NCI-H524 (cell line): Measurements from ENCODE around the gene UPK3A.
"Not testable (repeated sequence)": the region's sequence is repeated elsewhere in the genome, so short reads cannot be mapped to it uniquely, and the experiment has no call there.

Experiments used
- DNase-seq, 2 experiments: peaks; one replicate each; lab custom pipeline; 2025; lab: John Stamatoyannopoulos, UW

Gene UPK3A

DNA sequence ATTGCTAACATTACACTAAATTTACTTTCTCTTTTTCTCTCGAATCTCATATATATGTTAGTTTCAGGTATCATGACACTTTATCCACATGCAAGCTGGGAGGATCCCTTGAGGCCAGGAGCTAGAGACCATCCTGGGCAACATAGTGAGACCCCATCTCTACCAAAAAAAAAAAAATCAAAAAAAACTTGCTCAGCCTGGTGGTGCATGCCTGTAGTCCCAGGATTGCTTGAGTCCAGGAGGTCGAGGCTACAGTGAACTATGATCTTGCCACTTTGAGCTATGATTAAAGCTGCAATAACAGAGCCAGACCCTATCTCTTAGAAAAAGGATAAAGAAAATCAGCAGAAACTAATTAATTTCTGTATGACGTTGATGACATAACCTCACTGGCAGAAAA lies 3.7 kb upstream of the UPK3A start:
- no peak for DNase-seq

DNA sequence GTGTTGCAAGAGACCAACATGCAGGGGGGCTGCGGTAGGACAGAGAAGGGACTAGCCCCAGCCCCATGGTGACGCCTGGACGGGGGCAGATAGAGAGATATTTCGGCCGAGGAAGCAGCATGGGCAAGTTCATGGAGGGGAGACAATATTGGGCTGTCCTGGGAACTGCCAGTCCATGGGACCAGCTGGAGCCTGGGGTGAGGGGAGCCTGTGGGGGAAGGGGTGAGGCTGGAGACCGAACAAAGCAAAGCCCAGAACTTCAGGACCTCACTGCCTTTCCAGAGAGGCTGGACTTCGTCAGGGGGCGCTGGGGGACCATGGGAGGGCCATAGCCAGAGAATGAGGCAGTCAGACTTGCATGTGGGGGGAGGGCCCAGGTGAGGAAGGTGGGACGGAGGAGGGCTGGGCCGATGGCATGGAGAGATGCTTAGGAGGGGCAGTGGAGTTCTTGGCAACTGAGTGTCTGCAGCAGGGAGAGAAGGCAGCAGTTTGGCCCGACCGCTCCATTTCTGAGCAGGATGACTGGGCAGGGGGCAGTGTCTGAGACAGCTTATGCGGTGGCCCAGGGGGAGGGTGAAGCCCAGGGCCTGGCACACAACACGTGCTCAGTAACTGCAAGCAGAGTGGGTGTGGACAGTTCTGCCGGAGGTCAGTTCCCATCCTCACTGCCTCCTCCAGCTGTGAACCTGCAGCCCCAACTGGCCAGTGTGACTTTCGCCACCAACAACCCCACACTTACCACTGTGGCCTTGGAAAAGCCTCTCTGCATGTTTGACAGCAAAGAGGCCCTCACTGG lies 712 bp downstream of the UPK3A start:
- peak; percentile 8 to 48 for DNase-seq

DNA sequence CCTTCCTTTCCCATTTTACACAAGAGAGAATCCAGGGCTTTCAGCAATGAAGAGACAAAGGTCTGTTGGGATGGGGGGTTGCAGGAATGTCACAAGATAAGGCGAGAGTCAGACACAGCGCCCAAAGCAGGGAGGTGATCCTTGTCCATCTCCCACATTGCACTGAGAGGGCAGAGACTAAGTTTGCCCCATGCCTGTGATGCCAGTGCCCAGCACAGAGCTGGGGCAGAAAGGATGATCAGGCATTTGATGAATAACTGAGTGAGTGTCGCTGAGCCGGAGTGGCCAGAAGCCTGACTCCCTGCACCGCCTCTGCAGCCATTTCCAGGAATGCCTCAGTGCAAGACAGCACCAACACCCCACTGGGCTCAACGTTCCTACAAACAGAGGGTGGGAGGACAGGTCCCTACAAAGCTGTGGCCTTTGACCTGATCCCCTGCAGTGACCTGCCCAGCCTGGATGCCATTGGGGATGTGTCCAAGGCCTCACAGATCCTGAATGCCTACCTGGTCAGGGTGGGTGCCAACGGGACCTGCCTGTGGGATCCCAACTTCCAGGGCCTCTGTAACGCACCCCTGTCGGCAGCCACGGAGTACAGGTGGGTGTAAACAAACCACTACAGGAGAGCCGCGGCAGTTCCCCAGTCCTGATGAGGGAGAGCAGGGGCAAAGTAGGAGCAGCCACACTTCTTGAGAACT lies 2.3 kb downstream of the UPK3A start:
- DNase-seq: no peak

DNA sequence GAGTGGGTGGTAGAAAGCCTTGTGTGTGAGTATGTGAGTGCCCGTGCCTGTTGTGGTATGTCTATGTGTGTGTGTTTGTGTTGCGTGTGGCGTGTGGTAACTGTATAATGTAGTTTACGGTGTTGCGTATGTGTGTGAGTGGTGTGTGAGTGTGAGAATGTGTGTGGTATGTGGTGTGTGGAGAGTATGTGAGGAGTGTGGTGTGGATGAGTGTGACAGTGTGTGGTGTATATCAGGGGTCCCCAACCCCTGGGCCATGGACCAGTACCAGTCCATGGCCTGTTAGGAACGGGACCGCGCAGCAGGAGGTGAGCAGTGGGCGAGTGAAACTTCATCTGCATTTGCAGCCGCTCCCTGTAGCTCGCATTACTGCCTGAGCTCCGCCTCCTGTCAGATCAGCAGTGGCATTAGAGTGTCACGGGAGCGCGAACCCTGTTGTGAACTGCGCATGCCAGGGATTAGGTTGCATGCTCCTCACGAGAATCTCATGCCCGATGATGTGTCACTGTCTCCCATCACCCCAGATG lies 5.7 kb downstream of the UPK3A start:
- DNase-seq: peak; percentile 84 to 91

DNA sequence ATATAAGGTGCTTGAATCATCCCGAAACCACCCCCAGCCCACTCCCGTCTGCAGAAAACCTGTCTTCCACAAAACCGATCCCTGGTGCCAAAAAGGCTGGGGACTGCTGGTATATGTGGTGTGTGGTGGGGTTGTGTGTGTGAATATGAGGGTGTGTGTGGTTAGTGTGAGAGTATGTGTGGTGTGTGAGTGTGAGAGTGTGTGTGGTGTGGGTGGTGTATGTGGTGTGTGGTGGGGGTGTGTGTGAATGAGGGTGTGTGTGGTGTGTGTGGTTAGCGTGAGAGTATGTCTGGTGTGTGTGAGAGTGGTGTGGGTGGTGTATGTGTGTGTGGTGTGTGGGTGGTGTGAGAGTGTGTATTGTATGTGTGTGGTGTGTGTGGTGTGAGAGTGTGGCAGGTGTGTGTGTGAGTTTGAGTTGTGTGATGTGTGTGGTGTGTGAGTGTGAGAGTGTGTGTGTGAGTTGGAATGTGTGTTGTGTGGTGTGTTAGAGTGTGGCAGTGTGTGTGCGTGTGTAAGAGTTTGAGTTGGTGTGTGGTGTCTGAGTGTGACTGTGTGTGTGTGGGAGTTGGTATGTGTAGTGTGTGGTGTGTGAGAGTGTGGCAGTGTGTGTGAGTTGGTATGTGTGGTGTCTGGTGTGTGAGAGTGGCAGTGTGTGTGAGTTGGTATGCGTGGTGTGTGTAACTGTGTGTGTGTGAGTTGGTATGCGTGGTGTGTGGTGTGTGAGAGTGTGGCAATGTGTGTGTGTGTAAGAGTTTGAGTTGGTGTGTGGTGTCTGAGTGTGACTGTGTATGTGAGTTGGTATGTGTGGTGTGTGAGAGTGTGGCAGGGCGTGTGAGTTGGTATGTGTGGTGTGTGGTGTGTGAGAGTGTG lies 6.5 kb downstream of the UPK3A start:
- no peak for DNase-seq

DNA sequence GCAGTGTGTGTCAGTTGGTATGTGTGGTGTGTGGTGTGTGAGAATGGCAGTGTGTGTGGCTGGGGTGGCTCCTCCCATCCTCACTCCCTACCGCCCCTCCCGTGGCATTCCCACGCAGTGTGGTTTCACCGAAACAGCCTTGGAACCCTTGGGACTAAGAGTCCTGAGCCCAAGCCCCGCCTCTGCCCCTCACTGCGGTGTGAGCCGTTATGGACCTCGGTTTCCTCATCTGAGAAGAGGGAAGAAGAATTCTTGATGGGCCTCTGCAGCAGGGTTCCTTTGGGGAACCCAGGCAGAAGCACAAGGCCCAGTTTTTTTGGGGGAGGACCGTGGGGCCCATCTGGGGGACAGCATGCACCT lies 7.2 kb downstream of the UPK3A start:
- no peak for DNase-seq

DNA sequence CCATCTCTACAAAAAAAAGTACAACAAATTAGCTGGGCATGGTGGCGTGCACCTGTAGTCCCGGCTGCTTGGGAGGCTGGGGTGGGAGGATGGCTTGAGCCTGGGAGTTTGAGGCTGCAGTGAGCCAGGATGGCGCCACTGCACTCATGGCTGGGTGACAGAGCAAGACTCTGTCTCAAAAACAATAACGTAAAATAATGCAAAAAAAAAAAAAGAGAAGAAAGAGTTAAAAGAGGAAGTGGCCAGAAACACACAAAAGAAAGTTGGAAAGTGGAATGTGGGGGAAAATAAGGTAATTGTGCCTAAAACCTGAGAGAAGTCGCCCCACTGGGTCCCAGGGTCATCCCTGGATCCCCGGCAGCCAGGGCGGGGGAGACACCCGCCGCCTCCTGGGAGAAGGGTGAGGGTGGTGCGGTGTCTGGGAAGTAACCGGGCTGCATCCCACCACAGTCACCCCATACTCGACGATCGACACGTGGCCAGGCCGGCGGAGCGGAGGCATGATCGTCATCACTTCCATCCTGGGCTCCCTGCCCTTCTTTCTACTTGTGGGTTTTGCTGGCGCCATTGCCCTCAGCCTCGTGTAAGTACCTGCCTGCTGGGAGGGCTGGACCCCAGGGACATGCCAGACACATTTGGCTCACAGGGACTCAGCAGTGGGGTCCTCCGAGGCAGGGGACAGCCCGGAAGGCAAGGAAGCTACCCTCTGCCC lies 8.1 kb downstream of the UPK3A start:
- no peak for DNase-seq

DNA sequence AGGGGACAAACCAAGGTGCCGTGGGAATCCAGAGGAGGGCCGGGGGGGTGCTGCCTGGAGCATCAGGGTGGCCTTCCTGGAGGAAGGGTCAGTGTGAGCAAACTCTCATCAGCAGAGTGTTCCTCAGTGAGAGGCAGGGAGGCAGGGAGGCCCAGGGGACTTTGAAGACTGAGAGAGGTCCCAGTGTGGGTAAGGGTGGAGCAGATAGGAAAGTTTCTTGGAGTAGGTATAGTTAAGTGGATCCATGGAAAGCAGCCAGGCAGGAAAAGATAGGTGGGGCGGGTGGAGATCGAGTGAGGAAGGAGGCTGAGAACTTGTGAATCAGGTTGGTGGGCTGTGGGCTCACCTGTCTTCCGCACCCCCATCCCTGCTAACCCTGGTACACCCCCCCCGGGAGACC lies 9.3 kb downstream of the UPK3A start:
- no peak for DNase-seq

DNA sequence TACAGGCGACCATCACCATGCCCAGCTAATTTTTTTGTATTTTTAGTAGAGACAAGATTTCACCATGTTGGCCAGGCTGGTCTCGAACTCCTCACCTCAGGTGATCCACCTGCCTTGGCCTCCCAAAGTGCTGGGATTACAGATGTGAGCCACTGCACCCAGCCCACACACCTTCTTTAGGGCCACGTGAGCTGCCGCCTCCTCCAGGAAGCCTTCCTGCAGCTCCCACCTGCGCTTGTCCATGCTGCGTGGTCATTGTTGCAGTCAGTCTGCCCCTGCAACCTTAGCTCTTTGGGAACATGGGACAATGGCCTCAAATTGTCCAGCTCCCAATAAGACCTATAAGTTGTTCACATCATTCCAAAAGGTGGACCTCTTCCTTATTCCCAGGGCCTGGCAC lies 10.3 kb downstream of the UPK3A start:
- DNase-seq: not testable (repeated sequence)

DNA sequence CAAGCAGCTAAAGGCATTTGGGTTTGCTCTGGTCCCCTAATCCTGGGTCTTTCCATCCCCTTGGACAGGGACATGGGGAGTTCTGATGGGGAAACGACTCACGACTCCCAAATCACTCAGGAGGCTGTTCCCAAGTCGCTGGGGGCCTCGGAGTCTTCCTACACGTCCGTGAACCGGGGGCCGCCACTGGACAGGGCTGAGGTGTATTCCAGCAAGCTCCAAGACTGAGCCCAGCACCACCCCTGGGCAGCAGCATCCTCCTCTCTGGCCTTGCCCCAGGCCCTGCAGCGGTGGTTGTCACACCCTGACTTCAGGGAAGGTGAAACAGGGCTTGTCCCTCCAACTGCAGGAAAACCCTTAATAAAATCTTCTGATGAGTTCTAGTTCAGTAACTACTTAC lies 10.7 kb downstream of the UPK3A start:
- no peak for DNase-seq

DNA sequence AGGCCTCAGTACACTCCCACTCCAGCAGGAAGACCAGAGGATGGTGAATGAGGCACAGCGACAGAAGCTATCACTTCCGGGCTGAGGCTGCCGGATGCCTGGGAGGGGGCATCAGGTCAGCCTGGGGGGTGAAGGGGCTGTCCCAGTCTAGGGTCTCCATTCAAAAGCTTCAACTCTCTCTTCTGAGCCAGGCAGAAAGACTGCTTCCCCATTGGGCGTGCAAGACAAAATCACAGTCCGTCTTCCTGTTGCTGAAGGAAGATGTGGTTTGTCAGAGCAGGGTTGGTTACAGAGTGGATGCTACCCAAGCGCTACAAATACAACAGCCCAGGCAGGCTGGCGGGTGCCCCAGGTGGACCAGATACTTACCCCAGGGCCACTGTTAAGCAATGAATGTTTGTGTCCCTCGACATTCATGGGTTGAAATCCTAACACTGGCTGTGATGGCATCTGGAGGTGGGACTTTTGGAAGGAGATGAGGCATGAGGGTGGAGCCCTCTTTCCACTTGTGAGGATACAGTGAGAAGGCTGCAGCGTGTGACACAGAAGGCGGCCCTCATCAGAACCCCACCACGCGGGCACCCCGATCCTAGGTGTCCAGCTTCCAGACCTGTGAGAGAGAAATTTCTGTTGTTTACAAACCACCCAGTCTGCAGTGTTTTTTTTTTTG lies 12.0 kb downstream of the UPK3A start:
- DNase-seq: no peak

DNA sequence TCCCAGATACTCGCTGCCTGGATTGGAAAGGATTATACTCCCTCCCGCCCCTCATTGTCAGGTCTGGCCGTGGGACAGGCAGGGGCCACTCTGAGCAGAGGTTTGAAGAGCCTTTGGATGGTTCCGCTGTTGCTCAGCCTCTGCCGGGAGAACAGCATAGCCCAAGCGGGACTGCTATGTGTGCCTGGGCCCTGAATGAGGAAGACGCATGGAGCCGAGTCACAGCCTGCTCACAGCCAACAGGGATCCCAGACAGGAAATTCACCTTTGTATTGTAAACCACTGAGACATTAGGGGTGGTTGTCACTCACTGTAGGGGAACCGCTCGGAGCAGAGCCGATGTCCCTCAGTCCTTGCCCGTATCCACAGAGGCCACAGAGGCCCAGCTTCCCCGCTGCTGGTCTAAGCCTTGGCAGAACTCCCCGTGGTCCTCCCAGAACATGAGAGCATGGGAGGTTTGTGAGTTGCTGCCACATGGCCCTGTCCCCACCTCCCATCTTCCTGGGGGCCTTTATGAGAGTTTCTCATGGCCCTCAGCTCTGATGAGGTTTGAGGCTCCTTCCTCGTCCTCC lies 14.3 kb downstream of the UPK3A start:
- no peak for DNase-seq

DNA sequence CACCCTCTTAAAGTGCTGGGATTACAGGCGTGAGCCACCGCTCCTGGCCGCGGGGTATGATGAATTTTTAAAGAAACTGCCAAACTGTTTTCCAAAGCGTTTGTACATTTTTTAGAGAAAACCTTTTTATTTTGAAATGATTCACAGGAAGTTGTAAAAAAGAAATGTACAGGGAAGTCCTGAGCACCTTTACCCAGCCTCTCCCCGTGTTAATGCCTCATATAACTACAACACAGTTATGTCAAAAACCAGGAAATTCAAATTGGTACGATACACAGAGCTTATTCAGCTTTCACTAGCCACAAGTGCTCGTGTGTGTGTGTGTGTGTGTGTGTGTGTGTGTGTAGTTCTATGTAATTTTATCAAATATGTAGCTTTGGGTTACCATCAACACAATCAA lies 18.0 kb downstream of the UPK3A start:
- DNase-seq: no peak

DNA sequence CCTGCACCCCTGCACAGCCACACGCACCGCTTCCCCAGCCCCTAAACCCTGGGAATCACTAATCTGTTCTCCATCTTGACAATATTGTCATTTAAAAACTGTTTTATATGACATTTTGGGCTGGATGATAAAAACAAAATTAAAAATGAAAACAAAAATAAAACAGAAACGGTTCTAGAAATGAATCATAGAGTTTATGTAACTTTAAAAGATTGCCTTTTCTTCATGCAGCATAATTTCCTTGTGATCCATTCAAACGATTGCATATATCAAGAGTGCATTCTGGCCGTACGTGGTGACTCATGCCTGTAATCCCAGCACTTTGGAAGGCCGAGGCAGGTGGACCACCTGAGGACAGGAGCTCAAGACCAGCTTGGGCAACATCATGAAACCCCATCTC lies 18.4 kb downstream of the UPK3A start:
- no peak for DNase-seq

DNA sequence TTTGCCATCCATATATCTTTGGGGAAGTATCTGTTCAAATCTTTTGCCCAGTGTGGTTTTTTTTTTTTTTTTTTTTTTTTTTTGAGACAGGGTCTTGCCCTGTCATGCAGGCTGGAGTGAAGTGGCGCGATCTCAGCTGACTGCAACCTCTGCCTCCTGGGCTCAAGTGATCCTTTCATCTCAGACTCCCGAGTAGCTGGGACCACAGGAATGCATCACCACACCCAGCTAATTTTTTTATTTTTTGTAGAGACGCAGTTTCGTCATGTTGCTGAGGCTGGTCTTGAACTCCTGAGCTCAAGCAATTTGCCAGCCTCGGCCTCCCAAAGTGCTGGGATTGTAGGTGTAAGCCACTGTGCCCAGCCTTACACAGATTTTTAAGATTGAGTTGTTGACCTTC lies 20.2 kb downstream of the UPK3A start:
- no peak for DNase-seq

DNA sequence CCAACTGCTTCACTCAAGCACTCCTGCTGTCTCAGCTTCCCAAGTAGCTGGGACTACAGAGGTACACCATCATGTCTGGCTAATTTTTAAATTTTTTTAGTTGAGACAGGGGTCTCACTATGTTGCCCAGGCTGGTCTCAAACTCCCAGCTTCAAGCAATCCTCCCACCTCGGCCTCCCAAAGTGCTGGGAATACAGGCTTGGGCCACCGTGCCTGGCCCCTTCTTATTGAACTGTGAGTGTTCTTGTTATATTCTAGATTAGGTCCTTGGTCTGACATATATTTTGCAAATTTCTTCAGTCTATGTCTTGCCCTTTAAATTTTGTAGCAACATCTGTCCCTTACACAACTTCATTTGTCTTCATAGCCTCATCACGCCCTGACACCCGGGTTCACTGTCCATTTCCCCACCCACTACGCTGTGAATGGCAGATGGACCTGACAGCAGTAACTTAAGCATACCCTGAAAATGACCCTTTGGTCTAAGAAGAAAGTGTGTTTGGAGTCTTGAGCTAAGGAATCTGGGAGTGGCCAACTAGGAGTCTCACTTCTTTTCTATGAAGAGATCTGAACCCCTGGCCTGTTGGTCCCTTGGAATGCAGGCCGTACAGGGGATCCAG lies 20.8 kb downstream of the UPK3A start:
- DNase-seq: no peak

DNA sequence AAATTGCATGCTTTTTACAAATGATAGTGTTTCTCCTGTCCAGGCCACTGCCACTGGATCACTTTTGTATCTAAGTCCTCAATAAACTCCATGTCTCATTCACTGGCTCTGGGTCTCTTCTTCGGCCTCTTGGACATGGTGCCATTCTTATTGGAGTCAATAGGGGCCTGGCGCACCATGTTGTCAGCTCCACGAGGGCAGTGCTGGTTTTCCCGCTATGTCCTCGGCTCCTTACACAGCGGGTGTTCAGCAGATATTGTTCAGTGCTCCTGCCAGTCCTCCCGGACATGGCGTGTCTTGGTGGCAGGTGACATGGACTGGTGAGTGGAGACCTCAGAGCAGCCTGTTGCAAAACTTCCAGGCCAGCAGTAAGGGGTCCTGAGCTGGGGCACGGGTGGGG lies 21.4 kb downstream of the UPK3A start:
- DNase-seq: no peak

DNA sequence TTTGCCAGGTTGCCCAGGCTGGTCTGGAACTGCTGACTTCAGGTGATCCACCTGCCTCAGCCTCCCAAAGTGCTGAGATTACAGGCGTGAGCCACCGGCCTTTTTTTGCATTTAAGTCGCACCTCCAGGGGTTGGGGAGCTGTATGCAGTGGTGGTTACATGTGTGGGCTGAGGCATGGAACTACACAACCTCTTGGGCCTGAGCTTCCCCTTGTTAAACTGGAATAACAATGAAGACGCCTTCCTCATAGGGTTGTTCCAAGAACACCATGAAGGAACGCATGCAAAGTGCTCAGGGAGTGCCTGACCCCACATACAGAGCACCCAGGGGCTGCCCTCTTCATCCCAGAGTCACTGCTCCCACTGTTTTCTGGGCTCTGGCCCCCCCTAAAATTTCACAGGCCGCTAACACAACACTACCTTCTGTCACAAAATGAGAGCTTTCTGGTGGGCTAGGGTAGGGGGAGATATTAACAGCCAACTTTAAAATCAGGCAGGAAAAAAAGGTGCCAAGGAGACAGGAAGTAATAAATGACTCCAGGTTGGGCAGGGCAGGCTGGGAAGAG lies 23.7 kb downstream of the UPK3A start:
- DNase-seq: no peak

DNA sequence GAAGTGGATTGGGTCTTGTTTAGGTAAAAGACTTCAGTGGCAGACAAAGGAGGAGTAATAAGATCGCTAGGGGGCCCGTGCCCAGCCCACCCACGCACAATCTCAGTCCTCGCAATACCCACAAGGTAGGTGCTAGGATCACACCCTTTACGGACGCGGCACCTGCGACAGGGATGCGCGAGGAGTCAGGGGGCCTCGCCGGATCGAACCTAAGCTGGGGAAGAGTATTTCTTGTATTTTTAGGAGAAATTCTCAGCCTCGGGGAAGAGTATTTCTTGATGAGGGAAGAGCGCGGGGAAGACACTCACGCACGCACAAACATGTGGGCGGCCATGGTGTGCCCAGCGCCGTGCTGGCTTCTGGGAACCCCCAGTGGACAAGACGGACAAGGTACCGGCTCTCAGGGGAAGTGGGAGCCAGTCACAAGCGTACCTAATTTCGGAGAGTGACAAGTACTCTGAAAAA lies 24.2 kb downstream of the UPK3A start:
- no peak for DNase-seq
